Transverse colon (tissue), 4 donors: ENCODE results near the gene INO80. TPM values are rescaled to one million over a fixed set of nuclear protein-coding genes. Genes with fewer than 3 reads are reported as not detected.
A peak's percentile ranks its signal among the peaks of the same experiment; 100 is the strongest.

Experiments used
- DNase-seq: peaks from one replicate; pipeline ENCODE4 v3.0.0-alpha.2; 2019
- H3K27ac ChIP-seq, 4 donors: fragments of 200-600 bp; sonication (generic); 2 replicates each; pipeline ENCODE4 v1.5.1; 2016 to 2018; ENCODE audit warnings: inconsistent platforms in 4 of 4
- H3K27me3 ChIP-seq: fragments of 200-600 bp; sonication (generic); 2 replicates; pipeline ENCODE4 v1.5.1; 2017; ENCODE audit warnings: inconsistent platforms
- H3K36me3 ChIP-seq, 4 donors: fragments of 200-600 bp; sonication (generic); 2 replicates each; pipeline ENCODE4 v1.5.1; 2017 to 2019; ENCODE audit warnings: inconsistent platforms in 4 of 4
- H3K4me1 ChIP-seq, 4 donors: fragments of 200-600 bp; sonication (generic); 2 replicates each; pipeline ENCODE4 v1.5.1; 2017 to 2020; ENCODE audit warnings: inconsistent platforms in 4 of 4
- H3K4me3 ChIP-seq, 4 donors: fragments of 200-600 bp; sonication (generic); 1 replicate in 1 of 4; 2 replicates in 3 of 4; pipeline versions ENCODE4 v1.5.1 to v1.6.1; 2017 to 2019; ENCODE audit warnings: inconsistent platforms in 4 of 4
- H3K9me3 ChIP-seq, 2 donors: fragments of 200-600 bp; sonication (generic); 2 replicates each; pipeline ENCODE4 v1.5.1; 2017 to 2019; ENCODE audit warnings: inconsistent platforms in 2 of 2
- CTCF ChIP-seq, 5 experiments: fragments of 200-600 bp in 3 of 5; fragments of 450-650 bp in 2 of 5; sonication (generic) in 3 of 5; IDR thresholded peaks; 1 replicate in 2 of 5; 2 replicates in 3 of 5; pipeline ENCODE4 v1.5.1; 2016 to 2017; ENCODE audit warnings: antibody characterized with exemption in 5 of 5, inconsistent platforms in 3 of 5, mild to moderate bottlenecking in 2 of 5, moderate library complexity in 1 of 5
- EP300 ChIP-seq: sonication (generic); formaldehyde crosslinking; IDR thresholded peaks from one replicate; pipeline ENCODE4 v1.6.1; 2017; ENCODE audit warnings: antibody characterized with exemption, low read depth
- POLR2A ChIP-seq: fragments of 450-650 bp; IDR thresholded peaks from one replicate; pipeline ENCODE4 v1.6.1; 2016; ENCODE audit warnings: antibody characterized with exemption, mild to moderate bottlenecking, moderate library complexity
- POLR2AphosphoS5 ChIP-seq, 3 donors: sonication (generic); formaldehyde crosslinking; IDR thresholded peaks; one replicate each; pipeline ENCODE4 v1.6.1; 2016; ENCODE audit warnings: antibody characterized with exemption in 3 of 3
- WGBS, 2 donors: methylation state at CpG; one replicate each; pipeline ENCODE4 v1.1.5; 2018; ENCODE audit warnings: low coverage in 1 of 2; 5-methylcytosine and 5-hydroxymethylcytosine counted together
- in situ Hi-C, 4 donors: fragments of 200-750 bp; cut with MboI; loops; one replicate each; pipeline versions ENCODE4 v1.15.0 to v1.15.1; 2017; ENCODE audit warnings: low sequenced_read_pairs in 3 of 4, low pct_ligation_motif_present in 1 of 4, low pct_unique_long_range_greater_than_20kb in 1 of 4
- intact Hi-C: fragments of 100-400 bp; cut with DNase I; formaldehyde crosslinking; loops from one replicate; pipeline ENCODE4 v1.15.1; 2023; ENCODE audit warnings: low total_unique reads
- total RNA-seq, 4 donors: library from RNA; depleted of rRNA; stranded (reverse); fragments of >200 nt; gene quantifications; one replicate each; pipeline ENCODE4 v1.1.0, GENCODE V29; 2016

Gene INO80
- total RNA-seq, 4 donors from 2014 or later = 21.8 to 69.1 (median 29.8) TPM

GRCh38 chr15:41115161-41115651 lies 874 bp downstream of the INO80 start:
- Histone ChIP-seq H3K27me3 (no peaks in the 10 kb centered on the region), H3K27ac (peak overlapping the region; percentile 96 to 99 (median 98)), H3K4me3 (peak overlapping the region; percentile 69 to 89 (median 89)), H3K9me3 (no peaks in the 10 kb centered on the region), H3K4me1 (peaks cover 4 to 19% (median 8%) of the 10 kb centered on the region in 4 donors), H3K36me3 (no peaks in the 10 kb centered on the region)
- intact Hi-C loops (loop anchor here (5.0 kb wide), 1 partner anchor 307 kb away; no protein-coding TSS in a partner anchor), in situ Hi-C loops (no loop called here)
- no peak for DNase-seq
- WGBS, 2 donors = 0 to 1% methylated on average over 3 to 10 of the region's 10 CpGs
- TF ChIP-seq EP300 = no peak
- peak in 1 of 5 experiments; percentile 10 for TF ChIP-seq CTCF (IDR thresholded peaks at IDR 0.05)
- no peak for TF ChIP-seq POLR2AphosphoS5 (IDR thresholded peaks at IDR 0.05)

- in situ Hi-C loops = no loop called here
Measured at GRCh38 chr15:41106947-41107346, 9.1 kb downstream of the INO80 start.

GRCh38 chr15:41105348-41106334 lies 10.4 kb downstream of the INO80 start:
- WGBS, 2 donors = 89 to 90% methylated on average over 5 to 11 of the region's 11 CpGs
- Histone ChIP-seq H3K36me3 (no peaks in the 10 kb centered on the region), H3K27me3 (no peaks in the 10 kb centered on the region), H3K4me1 (peaks cover 0 to 9% (median 0%) of the 10 kb centered on the region in 4 donors), H3K27ac (no peak overlapping the region), H3K4me3 (no peak overlapping the region), H3K9me3 (no peaks in the 10 kb centered on the region)
- no peak for DNase-seq
- in situ Hi-C loops (no loop called here), intact Hi-C loops (no loop called here)
- TF ChIP-seq CTCF (IDR thresholded peaks at IDR 0.05) (no peak), POLR2A (no peak), POLR2AphosphoS5 (IDR thresholded peaks at IDR 0.05) (no peak), EP300 (no peak)

More at GRCh38 chr15:41106947-41107346, 9.1 kb downstream of the INO80 start:
- Histone ChIP-seq H3K4me1 (peaks cover 0 to 9% (median 0%) of the 10 kb centered on the region in 4 donors), H3K9me3 (no peaks in the 10 kb centered on the region), H3K4me3 (no peak overlapping the region), H3K27me3 (no peaks in the 10 kb centered on the region), H3K27ac (no peak overlapping the region), H3K36me3 (no peaks in the 10 kb centered on the region)
- intact Hi-C loops = no loop called here
- no peak for DNase-seq
- TF ChIP-seq POLR2AphosphoS5 (IDR thresholded peaks at IDR 0.05) = no peak
- TF ChIP-seq EP300 = no peak
- TF ChIP-seq POLR2A = no peak
- no peak for TF ChIP-seq CTCF (IDR thresholded peaks at IDR 0.05)
- WGBS, 2 donors = 81 to 83% methylated on average over 3 to 5 of the region's 5 CpGs

- no peak for DNase-seq
- H3K4me1 ChIP-seq = peaks cover 0 to 9% (median 0%) of the 10 kb centered on the region in 4 donors
- TF ChIP-seq EP300 (no peak), POLR2AphosphoS5 (IDR thresholded peaks at IDR 0.05) (no peak), CTCF (IDR thresholded peaks at IDR 0.05) (no peak), POLR2A (no peak)
- no peaks in the 10 kb centered on the region for H3K27me3 ChIP-seq
- H3K9me3 ChIP-seq = no peaks in the 10 kb centered on the region
- intact Hi-C loops (no loop called here), in situ Hi-C loops (no loop called here)
- no peak overlapping the region for H3K27ac ChIP-seq
- no peaks in the 10 kb centered on the region for H3K36me3 ChIP-seq
- no peak overlapping the region for H3K4me3 ChIP-seq
- WGBS, 2 donors = 84 to 89% methylated on average over 2 of the region's 2 CpGs
Measured at GRCh38 chr15:41104234-41104633, 11.8 kb downstream of the INO80 start.
